ENCODE data around the gene NATD1.

Gene NATD1

DNA sequence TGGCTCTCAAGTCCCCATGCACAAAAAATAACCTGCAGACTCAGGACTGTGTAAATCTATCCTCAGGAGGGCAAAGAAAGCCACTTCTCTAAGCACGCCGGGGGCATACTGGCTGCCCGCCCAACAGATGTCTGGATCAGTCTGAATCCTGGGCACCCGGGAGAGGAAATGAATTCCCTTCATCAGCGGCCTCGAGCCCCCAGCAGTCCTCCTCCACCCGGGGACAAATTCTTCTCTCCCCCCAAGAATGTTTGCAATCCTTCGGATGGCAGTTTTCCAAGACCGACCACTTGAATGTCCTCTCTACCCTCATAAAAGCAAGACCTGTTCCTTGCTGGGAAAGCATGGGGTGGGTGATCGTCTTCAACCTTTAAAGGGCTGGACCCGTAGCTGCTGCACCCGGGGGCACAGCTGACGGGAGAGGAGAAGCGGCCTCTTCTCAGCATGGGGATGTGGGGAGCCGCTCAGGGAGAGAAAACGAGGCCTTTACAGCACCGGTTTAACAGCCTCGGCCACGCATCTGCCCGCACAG lies 21.9 kb upstream of the NATD1 start:
- peak; percentile 15 for DNase-seq

DNA sequence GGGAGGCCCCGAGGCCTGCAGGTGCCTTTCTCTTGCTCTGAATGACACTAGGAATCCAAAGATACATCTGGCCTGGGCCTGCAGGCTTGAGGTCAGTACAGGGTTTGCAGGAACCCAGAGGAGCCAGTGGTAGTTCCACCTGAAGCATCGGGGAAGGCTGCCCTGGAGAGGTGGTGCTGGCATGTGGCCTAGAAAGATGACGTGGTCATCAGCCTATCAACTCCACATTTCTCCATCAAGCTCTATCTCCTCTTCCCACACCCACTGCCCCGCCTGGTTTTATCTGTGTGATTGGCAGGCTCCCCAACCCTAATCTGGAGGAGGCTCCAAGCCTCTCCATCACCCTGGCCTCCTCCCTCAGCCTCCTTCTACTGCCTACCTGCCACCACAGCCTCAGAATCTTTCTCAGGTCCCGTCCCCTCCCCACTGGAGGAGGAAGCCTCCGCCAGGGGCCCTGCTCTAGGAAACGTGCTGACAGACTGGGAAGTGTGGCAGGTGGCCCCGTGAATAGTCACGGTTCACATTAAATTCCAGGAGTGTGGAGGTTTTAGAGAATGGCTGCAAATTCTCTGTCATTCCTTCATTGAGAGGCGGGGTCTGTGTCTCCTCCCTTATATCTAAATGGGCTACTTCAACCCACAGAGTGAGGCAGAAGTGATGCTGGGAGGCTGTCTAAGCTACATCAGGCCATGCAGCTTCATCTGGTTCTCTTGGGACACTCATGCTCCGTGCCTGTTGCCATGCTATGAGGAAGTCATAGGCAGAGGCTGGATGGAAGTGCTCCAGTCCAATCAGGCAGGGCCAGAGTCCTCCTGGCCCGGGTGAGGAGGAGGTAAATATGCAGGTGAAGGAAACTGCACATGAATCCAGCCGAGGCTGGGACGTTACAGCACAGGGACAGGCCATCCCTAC lies 19.9 kb upstream of the NATD1 start:
- no peak for DNase-seq

GRCh38 chr17:21272250-21272649 lies 19.0 kb upstream of the NATD1 start:
- DNase-seq, result no peak

- no peak for DNase-seq
Measured at GRCh38 chr17:21271454-21272183, 18.4 kb upstream of the NATD1 start.

- no peak for DNase-seq
Measured at GRCh38 chr17:21269394-21269793, 16.2 kb upstream of the NATD1 start.

DNA sequence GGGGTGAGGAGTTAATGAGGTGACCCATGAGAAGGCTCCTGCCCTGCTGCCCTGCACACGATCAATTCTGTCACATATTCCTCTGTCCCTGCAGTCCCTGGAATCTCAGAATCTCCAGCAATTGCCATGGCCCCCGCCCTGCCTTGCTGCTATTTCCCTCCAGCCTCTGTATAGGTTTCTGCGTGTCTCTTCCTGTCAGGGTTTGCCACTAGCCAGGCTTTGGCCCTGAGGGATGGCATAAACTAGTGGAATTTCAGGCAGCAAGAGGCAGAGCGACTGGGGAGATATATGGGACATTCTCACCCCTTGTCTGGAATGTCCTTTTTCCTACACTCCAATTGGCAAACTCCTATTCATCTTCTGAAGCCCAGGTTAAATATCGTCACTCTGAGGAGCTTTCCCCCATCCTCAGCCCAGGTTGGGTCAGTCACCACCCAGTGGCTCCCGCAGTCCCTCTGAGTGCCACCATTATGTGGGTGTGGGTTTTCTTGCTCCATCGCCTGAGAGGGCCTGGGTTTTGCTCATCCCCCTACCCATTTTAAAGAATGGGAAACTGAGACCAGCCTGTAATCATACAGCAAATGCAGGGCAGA lies 15.5 kb upstream of the NATD1 start:
- DNase-seq, result no peak

DNA sequence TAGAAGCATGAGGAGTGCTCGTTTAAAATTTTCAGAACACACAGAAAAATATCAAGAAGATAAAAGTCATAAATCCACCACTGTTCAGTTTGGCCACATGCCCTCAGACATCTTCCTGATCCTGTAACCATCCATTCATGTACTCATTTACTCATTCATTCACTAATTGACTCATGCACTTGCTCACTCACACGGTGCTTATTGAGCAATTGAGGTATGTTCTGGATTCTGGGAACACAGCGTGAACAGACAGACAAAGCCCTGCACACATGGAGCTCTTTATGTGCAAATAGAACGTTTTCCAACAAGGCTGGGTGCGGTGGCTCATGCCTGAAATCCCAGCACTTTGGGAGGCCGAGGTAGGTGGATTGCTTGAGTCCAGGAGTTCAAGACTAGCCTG lies 10.2 kb upstream of the NATD1 start:
- no peak for DNase-seq

- DNase-seq, result no peak
Measured at GRCh38 chr17:21262259-21262993, 9.2 kb upstream of the NATD1 start.

- DNase-seq, result no peak
Measured at GRCh38 chr17:21258593-21258992, 5.4 kb upstream of the NATD1 start.

DNA sequence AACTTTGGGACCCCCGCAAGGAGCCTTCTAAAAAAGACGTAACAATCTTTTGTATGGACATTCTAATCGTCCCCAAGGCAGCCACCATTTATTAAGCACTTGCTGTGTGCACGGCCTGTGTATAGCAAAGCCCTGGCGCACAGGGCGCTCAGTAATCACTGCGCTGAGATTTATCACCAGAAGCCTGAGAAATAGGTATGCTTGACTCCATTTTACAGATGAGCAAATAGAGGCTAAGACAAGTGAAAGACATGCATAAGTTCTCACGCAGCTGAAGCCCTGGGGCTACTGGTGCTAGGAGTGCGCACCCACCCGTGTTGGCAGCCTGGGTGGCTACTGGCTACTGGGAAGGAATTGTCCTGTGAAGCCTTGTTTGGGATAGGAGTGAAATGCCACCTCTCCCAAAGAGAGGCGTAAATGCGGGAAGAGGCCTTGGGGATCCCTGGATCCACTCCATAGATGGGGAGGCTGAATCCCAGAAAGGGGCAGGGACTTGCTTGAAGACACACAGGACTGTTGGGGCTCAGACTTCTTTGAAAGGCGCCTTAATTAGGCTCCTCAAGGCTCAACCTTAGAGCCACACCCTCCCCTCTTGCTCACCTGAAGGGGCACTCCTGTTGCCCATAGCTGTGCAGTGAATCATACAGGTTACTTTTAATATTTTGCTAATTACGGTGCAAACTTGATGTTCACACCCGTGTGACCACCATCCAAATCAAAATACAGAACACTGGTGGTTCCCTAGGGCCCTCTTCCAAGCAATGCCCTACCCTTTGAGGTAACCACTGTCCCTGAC lies 634 bp upstream of the NATD1 start:
- DNase-seq, result no peak

GRCh38 chr17:21252289-21252795 lies 868 bp downstream of the NATD1 start:
- DNase-seq, result no peak

DNA sequence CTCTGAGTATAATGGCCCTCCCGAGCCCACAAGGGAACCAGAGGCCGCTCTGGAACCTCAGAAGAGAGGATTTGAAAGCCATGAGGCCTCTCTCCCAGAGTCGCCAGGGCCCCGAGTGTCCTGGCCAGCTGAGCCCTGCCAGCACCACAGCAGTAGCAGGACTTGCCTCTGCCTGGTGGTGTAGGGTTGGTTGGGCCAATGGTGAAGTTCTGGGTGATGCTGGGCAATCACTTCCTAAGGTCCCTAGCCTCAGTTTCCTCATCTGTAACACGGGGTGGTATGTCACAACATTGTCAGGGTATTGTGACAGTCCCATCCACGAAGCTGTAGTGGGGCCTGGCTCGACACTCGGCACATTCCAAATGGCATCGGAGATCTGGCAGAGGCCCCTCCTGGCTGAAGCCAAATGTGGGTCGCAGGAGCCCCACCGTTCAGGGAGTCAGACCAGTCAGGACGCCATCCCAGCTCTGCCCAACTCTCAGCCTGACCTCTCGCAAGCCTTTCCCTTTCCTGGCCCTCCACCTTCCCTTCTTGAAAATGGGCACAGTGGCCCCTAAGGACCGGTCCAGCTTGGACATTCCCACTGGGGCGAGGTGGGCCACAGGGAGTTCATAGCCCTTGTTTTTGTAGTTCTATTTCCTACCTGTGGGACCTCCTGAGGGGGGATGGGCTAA lies 1.7 kb downstream of the NATD1 start:
- DNase-seq, result no peak

- DNase-seq, result no peak
Measured at GRCh38 chr17:21250854-21251253, 2.4 kb downstream of the NATD1 start.

DNA sequence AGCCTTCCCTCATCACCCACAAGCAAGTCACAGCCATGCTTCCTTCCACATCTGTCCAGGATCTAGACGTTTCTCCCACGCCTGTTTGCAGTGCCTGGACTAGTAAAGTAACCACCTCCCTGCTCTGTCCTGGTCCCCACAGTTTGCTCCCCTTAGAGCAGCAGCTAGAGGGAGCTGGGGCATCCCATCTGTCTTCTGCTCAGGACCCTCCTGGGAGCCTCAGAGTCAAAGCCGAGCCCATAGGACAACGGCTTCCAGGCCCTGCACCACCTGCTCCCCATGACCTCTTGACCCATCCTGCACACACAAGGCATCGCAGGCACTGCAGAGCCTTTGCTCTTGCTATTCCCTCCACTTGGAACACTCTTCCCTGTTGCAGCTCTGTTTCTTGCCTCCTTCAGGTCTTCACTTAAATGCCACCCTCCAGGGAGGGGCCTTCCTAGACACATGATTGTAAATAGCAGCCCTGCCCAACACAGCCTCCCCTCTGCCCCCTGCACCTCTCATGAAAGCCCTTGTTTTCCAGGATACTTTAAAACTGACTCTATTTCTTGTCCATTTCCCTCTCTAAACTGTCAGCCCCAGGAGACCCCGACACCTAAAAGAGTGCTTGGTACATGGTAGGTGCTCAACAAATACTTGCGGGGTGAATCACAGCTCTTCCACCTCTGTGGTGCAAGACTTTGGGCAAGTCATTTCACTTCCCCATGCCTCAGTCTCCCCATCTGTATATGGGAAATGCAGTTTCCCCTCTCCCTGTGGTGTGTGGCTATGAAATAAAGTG lies 3.1 kb downstream of the NATD1 start:
- DNase-seq, result no peak

DNA sequence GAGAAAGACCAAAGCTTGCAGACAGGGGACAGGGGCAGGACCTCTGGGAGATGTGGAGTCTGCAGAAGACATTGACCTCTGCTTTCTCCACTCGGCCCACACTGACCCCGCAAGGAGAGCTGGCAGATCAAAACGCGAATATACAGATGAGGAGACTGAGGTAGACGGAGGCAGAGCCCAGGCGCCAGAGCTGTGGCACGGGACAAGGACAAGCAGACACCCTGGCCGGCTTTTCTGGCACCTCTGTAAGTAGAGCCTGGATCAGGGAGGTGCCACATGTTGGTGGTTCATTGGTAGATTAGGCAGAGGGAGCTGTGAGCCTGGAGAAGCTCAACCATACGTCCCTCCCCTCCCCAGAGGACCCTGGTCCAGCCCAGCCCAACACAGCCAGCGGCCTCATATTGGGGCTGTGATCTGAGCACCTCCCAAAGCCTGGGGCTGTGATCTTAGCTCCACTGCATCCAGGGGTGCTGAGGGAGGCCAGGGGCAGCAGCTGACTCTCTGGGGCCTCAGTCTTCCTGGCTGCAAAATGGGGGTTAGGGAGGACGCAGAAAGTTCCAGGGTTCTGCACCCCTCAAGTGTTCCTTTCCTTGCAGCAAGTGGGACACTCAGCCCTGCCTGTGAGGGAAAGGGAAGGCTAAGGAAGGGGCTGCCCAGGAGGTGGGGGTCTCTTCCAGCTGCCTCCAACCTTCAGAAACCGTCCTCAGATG lies 4.0 kb downstream of the NATD1 start:
- DNase-seq, result no peak

DNA sequence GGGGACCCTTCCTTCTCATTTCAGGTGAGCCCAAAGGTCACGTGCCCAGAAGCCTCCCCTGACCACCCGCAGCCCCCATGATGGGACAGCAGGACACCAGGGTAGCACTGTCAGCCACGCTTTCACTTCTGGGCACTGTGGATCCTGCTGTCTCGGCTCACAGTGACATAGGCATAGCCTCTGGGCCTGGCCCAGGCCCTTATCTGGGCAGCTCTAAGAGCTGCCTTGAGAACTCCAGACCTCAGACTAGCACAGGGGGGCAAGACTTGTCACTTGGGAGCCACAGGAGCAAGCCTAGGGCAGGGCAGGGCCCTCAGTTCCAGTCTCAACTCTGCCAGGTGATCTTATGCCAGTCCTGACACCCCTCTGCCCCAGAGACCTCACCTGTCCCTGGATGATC lies 4.7 kb downstream of the NATD1 start:
- DNase-seq, result no peak

DNA sequence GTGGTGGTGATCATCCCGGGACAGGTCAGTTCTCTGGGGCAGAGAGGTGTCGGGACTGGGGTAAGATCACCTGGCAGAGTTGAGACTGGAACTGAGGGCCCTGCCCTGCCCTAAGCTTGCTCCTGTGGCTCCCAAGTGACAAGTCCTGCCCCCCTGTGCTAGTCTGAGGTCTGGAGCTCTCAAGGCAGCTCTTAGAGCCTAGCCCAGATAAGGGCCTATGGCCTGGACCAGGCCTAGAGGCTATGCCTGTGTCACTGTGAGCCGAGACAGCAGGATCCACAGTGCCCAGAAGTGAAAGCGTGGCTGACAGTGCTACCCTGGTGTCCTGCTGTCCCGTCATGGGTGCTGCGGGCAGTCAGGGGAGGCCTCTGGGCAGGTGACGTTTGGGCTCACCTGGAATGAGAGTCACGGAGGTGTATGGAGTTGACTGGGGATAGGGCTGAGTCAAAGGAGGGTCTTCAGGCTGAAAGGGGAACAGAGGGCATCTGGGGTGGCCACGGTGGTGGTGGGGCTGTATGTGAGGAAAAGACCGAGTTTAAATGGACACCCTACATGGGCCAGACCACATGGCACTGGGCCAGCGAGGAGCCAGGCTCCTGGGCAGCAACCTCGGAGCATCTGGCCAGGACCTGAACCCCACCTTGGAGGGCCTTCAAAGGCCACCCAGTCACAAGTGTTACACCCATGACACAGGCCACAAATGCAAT lies 5.5 kb downstream of the NATD1 start:
- DNase-seq, result no peak

DNA sequence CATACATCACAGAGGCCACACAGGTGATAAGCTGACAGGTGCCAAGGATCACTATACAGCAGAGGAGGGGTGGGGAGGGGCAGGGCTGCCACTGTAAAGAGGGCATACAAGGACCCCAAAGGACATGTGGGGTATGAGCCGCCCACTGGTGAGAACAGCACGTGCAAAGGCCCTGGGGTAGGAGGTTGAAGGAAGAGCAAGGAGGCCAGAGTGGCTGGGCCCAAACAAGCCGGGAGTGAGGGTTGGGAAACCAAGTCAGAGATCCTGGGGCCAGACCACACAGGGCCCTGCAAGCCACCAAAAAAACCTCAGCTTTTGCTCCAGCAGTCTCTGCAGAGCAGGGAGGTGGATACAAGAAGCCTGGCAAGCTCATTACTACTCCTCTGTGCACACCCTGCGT lies 6.5 kb downstream of the NATD1 start:
- no peak for DNase-seq

DNA sequence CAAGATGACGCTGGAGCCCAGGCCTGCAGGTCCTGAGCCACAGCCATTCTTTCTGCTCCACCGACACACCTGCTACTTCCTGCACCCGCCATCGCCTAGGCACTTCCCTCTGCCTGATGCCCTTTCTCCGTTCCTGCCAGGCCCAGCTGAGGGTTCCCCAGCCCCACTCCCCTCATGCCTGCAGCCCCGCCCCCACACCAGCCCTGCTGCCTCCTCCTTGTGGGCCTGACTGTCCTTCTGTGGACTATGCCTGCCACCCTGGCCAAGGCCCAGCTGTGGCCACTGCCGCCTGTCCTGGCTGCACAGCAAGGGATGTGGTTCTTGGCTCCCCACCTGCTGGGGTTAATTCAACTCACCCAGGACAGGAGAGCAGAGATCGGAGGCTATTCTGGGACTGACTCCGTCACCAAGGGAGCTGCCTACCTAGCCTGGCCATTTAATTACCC lies 7.5 kb downstream of the NATD1 start:
- DNase-seq, result no peak

Data from DMS79 treated with DMSO at 0.1 percent for 48 hours (cell line).